Stimulated activated CD4-positive, alpha-beta T cell treated with anti-CD3 and anti-CD28 coated beads, Interleukin-1b, Interleukin-23, amount 100 ng/mL, for 4 hours (primary cell): ENCODE data around the gene DNAH3.

Experiments
- DNase-seq, 2 donors: peaks; one replicate each; pipeline ENCODE4 v3.0.0-alpha.2; 2020; ENCODE audit warnings: low read depth in 2 of 2

The DNAH3 gene

DNA sequence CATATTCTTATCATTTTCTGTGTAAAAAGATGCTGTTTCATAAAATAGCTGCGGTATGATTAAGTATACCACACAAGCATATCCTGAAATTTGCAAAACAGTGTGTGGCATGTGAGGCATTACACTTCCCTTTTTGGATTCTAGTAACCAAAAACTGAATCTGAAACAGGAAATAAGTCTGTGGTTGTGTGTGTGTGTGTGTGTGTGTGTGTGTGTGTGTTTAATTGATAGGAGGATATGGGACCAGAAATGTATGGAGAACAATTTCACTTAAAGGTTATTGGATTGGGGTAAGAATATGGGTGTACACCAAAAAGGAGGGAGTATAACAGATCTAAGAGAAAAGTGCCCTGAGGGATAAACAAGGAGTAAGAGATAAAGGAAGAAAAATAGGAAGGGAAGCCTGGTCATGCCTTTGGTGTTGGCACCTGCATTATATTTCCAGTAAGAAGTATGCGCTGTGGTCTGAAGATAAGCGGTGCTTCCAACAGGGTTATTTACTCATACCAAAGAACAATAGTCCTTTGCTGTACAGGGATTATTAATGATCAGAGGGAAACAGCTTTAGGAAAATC lies 246.1 kb downstream of the DNAH3 start:
- no peak for DNase-seq

DNA sequence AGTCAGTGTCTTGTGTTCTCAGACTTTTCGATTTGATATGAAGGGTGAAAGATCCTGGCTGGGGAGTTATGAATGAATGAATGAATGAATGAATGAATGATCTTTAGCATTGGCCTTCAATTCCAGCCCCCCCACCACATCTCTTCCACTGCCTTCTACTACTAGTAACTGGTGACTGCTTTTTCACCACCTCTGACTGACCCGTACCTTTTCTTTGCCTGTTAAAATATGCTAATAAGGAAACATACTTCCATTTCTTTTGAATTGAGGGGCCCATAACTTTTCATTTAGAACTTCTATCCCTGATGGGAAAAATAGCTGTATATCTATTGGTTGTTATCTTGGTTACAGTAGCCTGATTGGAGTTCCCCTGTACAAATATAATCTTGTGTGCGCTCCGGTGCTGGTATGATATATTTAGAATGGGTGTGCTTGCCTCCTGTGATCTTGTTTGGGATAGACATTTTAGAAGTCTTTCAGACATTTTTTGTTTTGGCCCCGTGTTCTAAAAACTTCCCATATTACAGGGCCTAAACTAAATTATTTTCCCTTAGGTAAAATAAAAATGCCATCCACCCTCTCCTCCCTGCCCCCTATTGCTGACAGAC lies 246.6 kb downstream of the DNAH3 start:
- DNase-seq, result no peak

DNA sequence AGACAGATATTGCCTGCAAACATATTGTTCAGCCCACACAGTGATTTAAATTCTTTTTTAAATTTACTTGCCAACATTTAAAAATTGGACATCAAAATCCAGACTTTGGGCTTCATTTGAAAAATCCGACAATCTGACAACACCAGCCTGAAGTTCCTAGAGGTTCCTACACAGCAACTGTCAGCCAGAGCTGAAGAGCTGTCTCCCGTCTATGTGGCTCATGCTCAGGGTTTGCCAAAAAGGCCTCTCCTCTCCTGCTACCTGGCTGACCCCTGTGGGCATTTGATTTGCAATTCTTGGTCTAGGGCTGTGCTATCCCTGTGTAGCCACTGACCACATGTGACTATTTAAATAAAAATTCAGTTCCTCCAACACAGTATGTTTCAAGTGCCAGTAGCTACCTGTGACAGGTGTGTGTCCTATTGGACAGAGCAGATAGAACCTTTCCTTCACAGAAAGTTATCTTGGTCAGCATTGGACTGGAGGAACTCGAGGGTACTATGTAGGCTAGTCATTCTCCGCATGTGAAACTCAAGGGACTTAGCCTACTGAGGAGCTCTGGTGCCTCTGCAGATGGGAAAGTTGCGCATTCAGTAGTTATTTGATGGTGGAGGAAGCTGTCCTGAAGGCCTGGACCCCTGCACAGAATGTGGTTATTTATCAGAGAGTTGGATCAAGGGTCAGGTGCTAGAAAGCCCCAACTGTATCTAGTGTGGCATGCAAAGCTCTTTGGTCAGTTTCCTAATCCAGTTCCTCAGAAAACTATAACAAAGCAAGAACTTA lies 247.3 kb downstream of the DNAH3 start:
- DNase-seq, result no peak

DNA sequence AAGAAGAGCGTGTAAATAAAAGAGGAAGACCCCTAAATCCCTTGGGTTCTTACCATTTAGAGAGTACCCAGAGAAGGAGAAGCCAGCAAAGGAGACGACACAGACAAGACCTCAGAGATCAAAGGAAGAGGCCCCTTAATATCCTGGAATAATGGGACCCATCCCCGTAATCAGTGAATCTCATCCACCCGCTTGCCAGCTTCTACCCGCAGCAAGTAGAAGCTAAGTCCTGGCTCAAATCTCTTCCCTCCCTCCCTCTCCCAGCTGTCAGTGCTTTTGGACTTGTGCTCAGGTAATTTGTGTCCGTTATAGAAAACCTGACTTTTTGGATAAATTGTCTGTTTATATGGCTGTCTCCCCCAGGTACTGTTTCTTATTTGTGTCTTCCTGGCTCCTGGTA lies 248.2 kb downstream of the DNAH3 start:
- DNase-seq, result no peak

DNA sequence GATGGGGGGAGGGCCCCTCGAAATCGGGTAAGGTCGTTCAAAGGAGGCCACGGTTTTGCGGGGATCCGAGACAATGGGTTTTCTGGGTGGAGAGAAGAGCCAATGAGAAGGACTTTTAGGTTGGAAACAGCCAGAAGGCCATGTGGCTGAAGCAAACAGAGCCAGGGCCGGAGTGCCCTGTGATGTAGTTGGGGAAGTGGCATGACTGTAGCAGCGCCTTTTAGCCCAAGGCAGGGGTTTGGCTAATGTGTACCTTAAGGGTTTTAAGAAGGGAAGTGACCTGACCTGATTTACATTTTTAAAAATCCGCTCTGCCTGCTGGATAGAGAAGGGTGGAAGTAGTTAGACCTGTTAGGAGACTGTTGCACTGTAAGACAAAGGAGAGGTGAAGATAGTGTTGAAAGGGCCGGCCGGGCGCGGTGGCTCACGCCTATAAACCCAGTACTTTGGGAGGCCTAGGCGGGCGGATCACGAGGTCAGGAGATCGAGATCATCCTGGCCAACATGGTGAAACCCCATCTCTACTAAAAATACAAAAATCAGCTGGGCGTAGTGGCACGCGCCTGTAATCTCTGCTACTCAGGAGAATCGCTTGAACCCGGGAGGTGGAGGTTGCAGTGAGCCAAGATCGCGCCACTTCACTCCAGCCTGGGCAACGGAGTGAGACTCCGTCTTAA lies 249.1 kb downstream of the DNAH3 start:
- no peak for DNase-seq

DNA sequence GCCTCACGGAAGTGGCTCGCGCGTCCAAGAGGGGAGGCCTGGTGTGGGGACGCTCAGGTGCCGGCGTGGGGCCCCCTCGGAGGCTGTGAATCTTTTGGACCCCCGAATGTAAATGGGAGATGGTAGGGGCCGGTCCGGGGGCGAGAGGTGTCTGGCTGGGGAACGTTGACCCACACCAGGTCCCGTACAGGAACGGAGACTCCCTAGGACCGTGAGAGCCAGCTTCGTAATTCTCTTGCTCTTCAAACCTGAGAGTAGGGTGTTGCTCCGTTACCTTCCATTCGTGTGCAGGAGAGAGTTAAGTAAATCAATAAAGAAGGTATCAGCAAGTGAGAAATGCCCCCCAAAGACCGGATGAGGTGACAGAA lies 249.6 kb downstream of the DNAH3 start:
- no peak for DNase-seq

DNA sequence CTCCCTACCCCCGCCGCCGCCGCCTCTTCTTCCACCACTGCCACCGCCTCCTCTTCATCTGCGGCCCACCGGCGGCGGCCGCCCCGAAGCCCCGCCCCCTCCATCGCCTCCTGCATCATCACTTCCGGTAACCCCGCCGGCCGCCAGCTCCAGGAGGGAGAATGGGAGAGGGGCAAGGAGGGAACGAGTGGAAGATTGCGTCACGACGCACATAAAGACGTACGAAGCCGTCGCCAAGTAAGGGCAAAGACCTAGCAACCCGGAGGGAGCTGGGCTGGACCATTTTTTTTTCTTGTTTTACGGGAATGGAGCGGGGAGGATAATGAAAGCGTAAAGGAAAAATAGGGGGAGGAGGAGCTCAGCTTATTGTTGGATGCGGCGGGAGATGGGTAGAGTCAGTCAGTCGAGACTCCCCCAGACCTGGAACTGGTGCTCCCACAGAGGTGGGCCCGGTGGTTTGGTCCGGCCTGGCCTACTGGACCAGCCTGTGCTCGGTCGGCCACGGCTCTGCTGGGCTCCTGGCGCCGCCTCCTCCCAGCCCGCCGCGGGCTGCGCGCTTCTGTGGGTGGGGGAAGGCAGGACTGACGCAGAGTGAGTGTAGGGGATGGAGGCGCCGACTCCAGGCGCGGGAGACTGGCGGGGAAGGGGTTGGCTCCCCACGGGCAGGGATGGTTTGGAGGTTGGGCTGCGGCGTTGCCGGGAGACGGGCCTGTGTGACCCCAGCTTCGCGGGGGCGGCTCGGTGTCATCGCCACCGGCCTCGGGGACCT lies 250.2 kb downstream of the DNAH3 start, which contains the start of the genes DCUN1D3 and LYRM1:
DCUN1D3 (minus strand) TSS at position 60 of the 769 bp plus-strand sequence. CDS start 37,820 bp downstream, outside the sequence.
LYRM1 (plus strand) TSS at position 473 of the 769 bp plus-strand sequence. CDS start 14,785 bp downstream, outside the sequence.
- peak; percentile 81 to 87 for DNase-seq

DNA sequence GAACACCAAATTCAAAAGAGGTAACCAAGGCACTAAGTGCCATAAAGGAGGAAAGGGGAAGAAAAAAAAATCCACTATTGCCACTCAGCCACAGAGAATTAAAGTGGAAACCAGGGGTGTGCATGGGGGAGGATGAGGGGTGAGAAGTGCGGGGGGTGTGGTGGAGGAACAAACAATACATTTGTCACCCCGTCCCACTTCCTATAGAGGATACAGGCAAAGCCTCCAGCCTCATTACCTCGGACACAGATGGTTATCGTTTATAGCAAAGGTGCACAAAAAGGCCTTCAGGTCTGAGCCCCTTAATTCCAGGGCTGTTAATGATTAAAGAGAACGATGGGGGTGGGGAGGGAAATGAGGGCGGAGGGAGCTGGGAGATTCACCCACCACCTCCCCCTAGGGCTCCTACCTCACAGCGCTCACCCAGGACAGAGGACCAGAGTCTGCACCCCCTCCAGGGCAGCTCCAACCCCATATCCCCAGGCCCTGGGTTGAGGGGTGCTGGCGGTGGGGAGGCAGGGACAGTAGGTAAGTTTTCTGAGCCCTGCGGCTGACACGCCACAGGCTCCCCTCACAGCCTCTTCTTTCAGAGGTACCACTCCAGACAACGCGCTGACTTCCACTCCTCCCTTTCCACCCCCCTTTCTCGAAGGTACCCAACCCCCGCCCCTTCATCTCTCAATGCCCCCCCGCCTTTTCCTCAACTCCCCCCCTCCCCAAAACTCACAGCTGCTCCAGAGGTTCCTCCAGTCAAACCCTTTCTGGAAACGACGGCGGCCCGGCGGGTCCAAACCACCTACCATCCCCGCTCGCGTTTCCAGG lies 251.0 kb downstream of the DNAH3 start:
- DNase-seq, result no peak

DNA sequence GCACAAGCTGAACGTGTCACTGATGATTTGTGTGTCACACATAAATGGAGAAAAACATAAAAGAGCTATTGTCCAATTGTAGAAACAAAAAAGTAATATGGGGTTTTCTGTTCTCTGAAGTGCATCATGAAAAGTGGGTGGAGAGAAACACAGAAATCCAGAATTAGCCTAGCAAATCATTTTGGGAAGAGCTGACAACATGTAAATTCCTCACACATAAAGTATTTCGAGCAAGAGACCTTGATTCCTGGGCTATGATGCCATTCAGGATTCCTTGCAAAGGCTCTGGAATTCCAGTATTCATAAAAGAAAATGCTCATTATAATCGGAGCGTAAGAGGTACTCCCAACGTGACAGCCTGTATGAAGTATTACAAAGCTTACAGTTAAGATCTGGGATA lies 251.6 kb downstream of the DNAH3 start:
- no peak for DNase-seq

DNA sequence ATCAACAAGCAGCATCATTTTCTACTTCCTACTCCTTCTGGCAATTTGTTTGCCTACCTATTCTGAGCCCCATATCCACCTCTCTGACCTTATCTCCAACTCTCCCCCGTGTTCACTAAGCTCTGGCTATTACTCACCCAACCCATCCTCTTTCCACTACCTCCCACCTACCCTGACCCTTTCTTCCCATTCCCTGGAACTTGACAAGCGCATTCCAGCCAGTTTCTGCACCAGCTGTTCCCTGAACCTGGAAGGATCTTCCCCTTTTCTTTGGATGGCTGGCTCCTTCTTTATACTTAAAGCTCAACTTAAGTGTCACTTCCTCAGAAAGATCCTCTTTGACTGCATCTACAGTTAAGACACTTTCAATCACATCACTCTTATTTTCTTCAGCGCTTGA lies 252.7 kb downstream of the DNAH3 start:
- DNase-seq, result no peak

DNA sequence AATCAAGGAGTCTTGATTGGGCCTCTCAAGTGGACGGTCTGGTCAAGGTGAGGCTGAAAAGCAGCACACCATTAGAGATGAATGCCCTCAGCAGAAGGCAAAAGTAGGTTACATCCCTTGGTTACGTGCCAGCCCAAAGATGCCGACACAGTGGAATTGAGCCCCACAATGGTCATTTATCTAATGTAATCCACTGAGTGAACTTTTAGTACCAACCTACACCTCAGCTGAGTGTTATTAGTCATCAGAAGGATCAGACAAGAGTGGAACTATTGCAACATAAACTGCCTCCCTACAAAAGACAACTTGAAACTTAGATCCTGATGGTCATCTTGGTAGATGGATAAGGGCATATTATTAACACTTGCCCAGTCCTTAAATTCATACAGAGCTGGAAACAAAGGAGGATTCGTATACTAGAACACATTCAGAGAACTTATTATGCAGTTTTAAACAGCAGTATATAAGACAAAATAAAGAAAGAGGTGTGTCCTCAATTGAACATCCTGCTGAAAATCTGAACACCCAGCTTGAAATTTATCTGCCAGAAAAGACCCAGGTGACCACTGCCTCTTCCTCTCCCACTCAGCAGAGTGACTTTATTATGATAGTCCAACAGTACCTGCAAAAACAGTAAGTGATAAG lies 253.3 kb downstream of the DNAH3 start:
- no peak for DNase-seq

DNA sequence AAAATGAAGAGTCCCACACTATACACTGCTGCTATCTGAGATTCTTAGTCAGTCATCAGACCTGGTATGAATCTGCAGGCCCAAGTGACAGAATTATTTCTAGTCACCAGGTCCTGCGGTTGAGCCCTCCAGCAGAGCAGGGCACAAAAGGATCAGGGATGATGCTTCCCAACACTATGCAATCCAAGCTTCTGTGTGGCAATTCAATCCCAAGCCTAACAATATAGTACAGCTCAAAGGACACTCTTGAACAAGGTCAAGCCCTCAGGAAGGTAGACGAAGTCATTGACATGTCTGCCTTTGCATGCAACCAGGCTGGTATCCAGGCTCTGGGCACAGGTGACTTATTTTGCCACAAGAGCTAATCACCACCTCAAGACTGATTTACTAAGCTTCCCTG lies 256.3 kb downstream of the DNAH3 start:
- no peak for DNase-seq

DNA sequence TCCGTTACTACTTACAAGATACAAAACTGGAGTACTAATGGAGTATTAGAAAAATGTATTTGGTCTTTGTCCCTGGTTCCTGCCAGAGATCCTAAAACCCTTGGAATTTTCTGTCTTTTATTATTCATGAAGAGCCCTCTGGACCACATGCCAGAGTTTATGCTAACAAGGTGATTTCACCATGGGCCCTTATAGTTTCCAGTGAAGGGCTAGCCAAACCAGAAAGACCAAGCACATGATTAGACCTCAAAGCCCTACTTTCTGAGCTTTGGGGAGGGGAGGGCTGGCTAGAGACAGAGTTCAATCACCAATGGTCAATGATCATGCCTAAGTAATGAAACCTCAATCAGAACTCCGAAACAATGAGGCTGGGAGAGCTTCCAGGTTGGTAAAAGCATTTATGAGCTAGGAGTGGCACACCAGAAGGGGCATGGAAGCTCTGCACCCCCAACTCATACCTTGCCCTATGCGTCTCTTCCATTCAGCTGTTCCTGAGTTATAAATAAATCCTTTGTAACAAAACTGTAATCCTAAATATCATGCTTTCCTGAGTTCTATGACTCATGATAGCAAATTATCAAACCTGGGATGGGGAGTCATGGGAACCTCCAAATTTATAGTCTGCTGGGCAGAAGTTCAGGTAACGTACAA lies 260.9 kb downstream of the DNAH3 start:
- no peak for DNase-seq

DNA sequence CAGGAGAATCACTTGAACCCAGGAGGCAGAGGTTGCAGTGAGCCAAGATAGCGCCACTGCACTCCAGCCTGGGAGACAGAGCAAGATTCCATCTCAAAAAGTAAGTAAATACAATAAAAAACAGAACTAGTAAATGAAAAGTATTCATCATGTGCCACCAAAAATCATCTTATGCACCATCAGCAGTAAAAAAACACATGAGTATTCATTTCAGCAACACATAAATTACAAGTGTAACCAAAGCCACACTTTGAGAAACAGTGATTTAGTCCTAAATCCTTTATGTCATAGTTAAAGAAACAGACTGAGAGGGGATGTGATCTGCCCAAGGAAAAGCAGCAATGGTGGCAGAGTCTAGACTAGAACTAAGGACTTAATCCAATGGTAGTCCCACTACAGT lies 263.4 kb downstream of the DNAH3 start:
- no peak for DNase-seq

DNA sequence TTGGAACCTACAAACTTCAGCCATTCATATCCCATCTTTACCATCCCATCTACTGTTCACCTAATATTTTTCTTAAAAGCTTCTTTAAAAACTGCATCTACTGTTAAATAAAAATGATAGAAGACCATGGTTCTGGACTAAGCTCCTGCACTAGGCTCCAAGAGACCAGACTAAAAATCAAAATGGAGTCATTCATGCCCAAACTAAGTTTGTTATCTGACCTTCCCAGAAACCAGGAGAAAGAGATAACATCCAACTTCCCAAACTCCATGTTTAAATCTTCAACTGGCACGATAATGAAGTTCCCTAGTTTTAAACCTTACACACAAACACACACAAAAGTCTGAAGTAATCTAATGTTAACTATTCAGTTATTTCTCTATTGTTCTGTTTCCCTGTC lies 264.3 kb downstream of the DNAH3 start:
- no peak for DNase-seq

DNA sequence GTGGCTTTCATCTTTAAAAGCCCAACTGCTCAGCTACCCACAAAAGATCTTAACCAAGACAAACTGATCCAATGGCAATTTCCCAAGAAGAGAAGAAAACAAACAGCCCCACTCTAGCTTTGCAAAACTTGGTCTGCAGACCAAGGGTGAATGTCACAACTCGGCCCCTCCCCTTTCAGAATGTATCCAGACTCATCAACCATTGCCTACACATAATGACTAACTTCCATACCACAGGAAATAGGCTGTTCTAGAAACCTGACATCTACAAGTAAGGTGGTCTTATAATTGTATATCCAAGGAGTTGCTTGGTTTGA lies 266.4 kb downstream of the DNAH3 start:
- DNase-seq, result no peak

DNA sequence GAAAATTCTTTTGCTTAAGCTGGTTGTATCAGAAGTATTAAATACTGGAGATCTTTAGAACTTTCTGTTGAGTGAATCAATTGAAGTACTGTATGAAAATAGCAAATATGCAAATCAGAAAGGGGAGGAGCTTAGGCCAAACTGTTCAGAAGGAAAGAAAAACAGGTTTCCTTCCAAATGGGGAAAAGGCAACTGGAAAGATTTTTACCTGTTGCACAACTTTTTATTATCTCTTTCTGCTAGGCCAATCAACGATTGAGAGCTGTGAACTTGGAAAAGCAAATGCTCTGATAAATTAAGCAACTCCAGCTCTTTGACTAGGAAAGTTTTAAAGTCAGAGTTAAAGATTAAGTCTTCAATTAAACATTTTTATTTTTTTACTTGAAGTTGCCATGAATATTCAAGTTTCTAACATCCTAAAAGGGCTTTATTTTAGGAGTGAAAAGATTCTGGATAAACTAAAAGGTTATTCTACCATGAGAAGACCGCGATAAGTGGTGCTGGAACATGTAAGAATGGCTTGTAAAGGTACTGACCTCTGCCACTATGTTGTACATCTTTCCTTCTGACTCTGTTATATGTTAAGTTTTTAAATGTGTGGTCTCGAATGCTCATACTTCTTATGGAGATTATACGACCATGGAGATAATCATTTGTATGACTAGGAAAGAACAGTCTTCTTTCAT lies 266.9 kb downstream of the DNAH3 start:
- no peak for DNase-seq
